GM18861 (cell line): ENCODE measurements around the gene TMEM242.

Experiments used
- ATAC-seq: cut with Tn5 transposase; IDR thresholded peaks from one replicate; pipeline ENCODE4 v1.9.1; 2021; ENCODE audit not compliant: unreplicated experiment

Gene TMEM242

GRCh38 chr6:157291356-157291755, 32.0 kb downstream of the TMEM242 start:
- ATAC-seq = no peak

- ATAC-seq = no peak
Measured at GRCh38 chr6:157290797-157291196, 32.5 kb downstream of the TMEM242 start.

GRCh38 chr6:157289764-157290163, 33.6 kb downstream of the TMEM242 start:
- ATAC-seq = no peak

- no peak for ATAC-seq
Measured at GRCh38 chr6:157288575-157288974, 34.7 kb downstream of the TMEM242 start.

- no peak for ATAC-seq
Measured at GRCh38 chr6:157287923-157288322, 35.4 kb downstream of the TMEM242 start.

GRCh38 chr6:157287247-157287850, 36.0 kb downstream of the TMEM242 start:
- ATAC-seq = no peak

- ATAC-seq = no peak
Measured at GRCh38 chr6:157285422-157285779, 37.9 kb downstream of the TMEM242 start.

GRCh38 chr6:157284738-157285421, 38.4 kb downstream of the TMEM242 start:
- ATAC-seq = no peak

GRCh38 chr6:157283900-157284737, 39.2 kb downstream of the TMEM242 start:
- ATAC-seq = no peak

- no peak for ATAC-seq
Measured at GRCh38 chr6:157283330-157283898, 39.9 kb downstream of the TMEM242 start.

- ATAC-seq = no peak
Measured at GRCh38 chr6:157282284-157282683, 41.0 kb downstream of the TMEM242 start.

- no peak for ATAC-seq
Measured at GRCh38 chr6:157281570-157281969, 41.7 kb downstream of the TMEM242 start.

GRCh38 chr6:157280947-157281346, 42.4 kb downstream of the TMEM242 start:
- no peak for ATAC-seq

GRCh38 chr6:157280157-157280556, 43.2 kb downstream of the TMEM242 start:
- no peak for ATAC-seq

GRCh38 chr6:157278171-157278570, 45.1 kb downstream of the TMEM242 start:
- ATAC-seq = no peak

GRCh38 chr6:157276731-157277130, 46.6 kb downstream of the TMEM242 start:
- no peak for ATAC-seq

- ATAC-seq = no peak
Measured at GRCh38 chr6:157276134-157276532, 47.2 kb downstream of the TMEM242 start.

- ATAC-seq = peak; percentile 82
Measured at GRCh38 chr6:157274471-157275226, 48.7 kb downstream of the TMEM242 start.

GRCh38 chr6:157273756-157274470, 49.4 kb downstream of the TMEM242 start:
- peak; percentile 56 for ATAC-seq
